H1 (cell line): ENCODE data around the gene UBE2G2. TPM values are rescaled to one million over a fixed set of nuclear protein-coding genes. Genes with fewer than 3 reads are reported as not detected.

Source experiments
- BACH1 ChIP-seq: IDR thresholded peaks from 2 replicates; pipeline ENCODE4 v1.6.1; 2012; ENCODE audit warnings: low read length, improper control_type of control experiment
- SAP30 ChIP-seq: fragments of 300-600 bp; sonication (generic); IDR thresholded peaks from 2 replicates; pipeline ENCODE4 v1.7.1; 2012; ENCODE audit warnings: low read length, moderate library complexity, mild to moderate bottlenecking, inconsistent platforms; ENCODE audit not compliant: insufficient read depth, insufficient replicate concordance
- YY1 ChIP-seq: IDR thresholded peaks from 2 replicates; pipeline ENCODE4 v1.6.1; 2011; ENCODE audit warnings: low read depth, mild to moderate bottlenecking, low read length
- ZNF274 ChIP-seq: IDR thresholded peaks from 2 replicates; pipeline ENCODE4 v1.7.0; 2012; ENCODE audit warnings: low read length, borderline replicate concordance; ENCODE audit errors: extremely low read depth
- polyA plus RNA-seq, 7 experiments: library from polyadenylated mRNA; depleted of rRNA in 3 of 7; stranded (reverse) in 5 of 7; unstranded in 2 of 7; fragments of >200 nt in 5 of 7; fragments of 200-250 nt in 2 of 7; gene quantifications; 1 replicate in 5 of 7; 2 replicates in 1 of 7; 4 replicates in 1 of 7; pipeline versions ENCODE4 v1.2.1 to v1.2.3, GENCODE V29; 2011 to 2013; ENCODE audit warnings: missing spikeins in 2 of 7, mixed read lengths in 2 of 7
- total RNA-seq: library from RNA; stranded (reverse); fragmentation: NEBNext Ultra II Directional; extraction: Animal tissue kit (Norgen Biotek cat#: 25700); gene quantifications from 2 replicates; pipeline ENCODE4 v1.2.1, GENCODE V29; 2021
- TF ChIP-seq, protein P1 (sequence below): IDR thresholded peaks from 2 replicates; pipeline ENCODE4 v1.6.1; 2012; ENCODE audit warnings: low read length, inconsistent platforms
- TF ChIP-seq, protein P2 (sequence below): IDR thresholded peaks from 2 replicates; pipeline ENCODE4 v1.6.1; 2012; ENCODE audit warnings: inconsistent platforms

Gene UBE2G2
- total and polyA plus RNA-seq, 2 of the 8 experiments (the other 6 are each of a cell fraction or from before 2014, with no cell fraction given) = 96.3 to 101 TPM

DNA sequence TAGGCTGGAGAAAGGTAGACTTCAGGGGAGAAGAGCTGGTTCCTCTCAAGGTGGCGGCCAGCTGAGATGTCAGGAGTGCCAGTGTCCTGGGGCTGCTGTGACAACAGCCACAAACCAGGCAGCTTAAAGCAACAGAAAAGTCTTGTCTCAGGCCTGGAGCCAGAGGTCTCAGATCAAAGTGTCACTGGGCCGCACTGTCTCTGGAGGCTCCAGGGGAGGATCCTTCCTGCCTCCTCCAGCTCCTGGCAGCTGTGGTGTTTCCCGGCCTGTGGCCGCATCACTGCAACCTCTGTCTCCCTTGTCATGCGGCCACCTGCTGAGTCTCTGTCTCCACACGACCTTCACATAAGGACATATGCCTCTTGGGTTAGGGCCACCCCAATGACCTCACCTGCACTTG, 65.8 kb downstream of the UBE2G2 start (continued):
- TF ChIP-seq, protein P1, sequence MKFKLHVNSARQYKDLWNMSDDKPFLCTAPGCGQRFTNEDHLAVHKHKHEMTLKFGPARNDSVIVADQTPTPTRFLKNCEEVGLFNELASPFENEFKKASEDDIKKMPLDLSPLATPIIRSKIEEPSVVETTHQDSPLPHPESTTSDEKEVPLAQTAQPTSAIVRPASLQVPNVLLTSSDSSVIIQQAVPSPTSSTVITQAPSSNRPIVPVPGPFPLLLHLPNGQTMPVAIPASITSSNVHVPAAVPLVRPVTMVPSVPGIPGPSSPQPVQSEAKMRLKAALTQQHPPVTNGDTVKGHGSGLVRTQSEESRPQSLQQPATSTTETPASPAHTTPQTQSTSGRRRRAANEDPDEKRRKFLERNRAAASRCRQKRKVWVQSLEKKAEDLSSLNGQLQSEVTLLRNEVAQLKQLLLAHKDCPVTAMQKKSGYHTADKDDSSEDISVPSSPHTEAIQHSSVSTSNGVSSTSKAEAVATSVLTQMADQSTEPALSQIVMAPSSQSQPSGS = no peak
- TF ChIP-seq, protein P2, sequence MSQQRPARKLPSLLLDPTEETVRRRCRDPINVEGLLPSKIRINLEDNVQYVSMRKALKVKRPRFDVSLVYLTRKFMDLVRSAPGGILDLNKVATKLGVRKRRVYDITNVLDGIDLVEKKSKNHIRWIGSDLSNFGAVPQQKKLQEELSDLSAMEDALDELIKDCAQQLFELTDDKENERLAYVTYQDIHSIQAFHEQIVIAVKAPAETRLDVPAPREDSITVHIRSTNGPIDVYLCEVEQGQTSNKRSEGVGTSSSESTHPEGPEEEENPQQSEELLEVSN = no peak
- TF ChIP-seq SAP30 (no peak), YY1 (no peak), BACH1 (no peak), ZNF274 (no peak)
